K562 (cell line): ENCODE data around the gene DUSP10. TPM values are rescaled to one million over a fixed set of nuclear protein-coding genes. Genes with fewer than 3 reads are reported as not detected.

Experiments used
- ARID1B ChIP-seq: fragments of 450-650 bp; IDR thresholded peaks from 2 replicates; pipeline ENCODE4 v1.6.1; 2016; ENCODE audit warnings: antibody characterized with exemption, mild to moderate bottlenecking, inconsistent platforms
- ATF7 ChIP-seq: fragments of 450-650 bp; IDR thresholded peaks from 2 replicates; pipeline ENCODE4 v1.7.1; 2014; ENCODE audit warnings: mild to moderate bottlenecking, moderate library complexity
- CBX5 ChIP-seq: IDR thresholded peaks from 2 replicates; pipeline ENCODE4 v1.6.1; 2014; ENCODE audit warnings: low read depth, borderline replicate concordance
- CHD2 ChIP-seq: IDR thresholded peaks from 2 replicates; pipeline ENCODE4 v1.6.1; 2011; ENCODE audit warnings: low read depth, low read length
- ERF ChIP-seq: fragments of 450-650 bp; formaldehyde crosslinking; IDR thresholded peaks from 2 replicates; pipeline ENCODE4 v1.4.0; 2020; ENCODE audit warnings: mild to moderate bottlenecking, mixed read lengths
- MTA1 ChIP-seq: fragments of 450-650 bp; IDR thresholded peaks from 2 replicates; pipeline ENCODE4 v1.6.1; 2017; ENCODE audit warnings: borderline replicate concordance
- MTA2 ChIP-seq: fragments of 450-650 bp; IDR thresholded peaks from 2 replicates; pipeline ENCODE4 v1.6.1; 2016; ENCODE audit warnings: low read depth
- NBN ChIP-seq: fragments of 450-650 bp; IDR thresholded peaks from 2 replicates; pipeline ENCODE4 v1.6.1; 2016; ENCODE audit warnings: low read depth, mild to moderate bottlenecking
- NFYB ChIP-seq: IDR thresholded peaks from 2 replicates; pipeline ENCODE4 v1.6.1; 2011; ENCODE audit warnings: mild to moderate bottlenecking, moderate library complexity; ENCODE audit not compliant: insufficient read length; ENCODE audit errors: extremely low read depth
- POLR2G ChIP-seq: fragments of 200-400 bp; formaldehyde crosslinking; IDR thresholded peaks from 2 replicates; pipeline ENCODE4 v1.6.1; 2017; ENCODE audit warnings: low read depth, mild to moderate bottlenecking, antibody characterized with exemption, low read length, moderate library complexity
- SMARCA4 ChIP-seq: fragments of 450-650 bp; IDR thresholded peaks from 2 replicates; pipeline ENCODE4 v1.6.1; 2016
- SRSF9 ChIP-seq: fragments of 200-400 bp; formaldehyde crosslinking; IDR thresholded peaks from 2 replicates; pipeline ENCODE4 v1.6.1; 2017; ENCODE audit warnings: low read depth, low read length, borderline replicate concordance
- TCF7 ChIP-seq: sonication (generic); IDR thresholded peaks from 2 replicates; pipeline ENCODE4 v1.6.1; 2016; ENCODE audit warnings: antibody characterized with exemption, borderline replicate concordance
- ZNF165 ChIP-seq: fragments of 250-450 bp; sonication (Bioruptor Pico); IDR thresholded peaks from 2 replicates; pipeline ENCODE4 v1.4.0; 2020; ENCODE audit warnings: borderline replicate concordance
- ZNF175 ChIP-seq: fragments of 200-800 bp; sonication (Bioruptor generic); IDR thresholded peaks from 2 replicates; pipeline ENCODE4 v1.6.1; 2016; ENCODE audit warnings: low read depth, mild to moderate bottlenecking, missing genetic modification characterization, missing compliant biosample characterization
- ZNF354B ChIP-seq: fragments of 250-450 bp; sonication (Bioruptor Pico); IDR thresholded peaks from 2 replicates; pipeline ENCODE4 v1.4.0; 2020
- ZNF551 ChIP-seq: fragments of 250-450 bp; sonication (Bioruptor Pico); IDR thresholded peaks from 2 replicates; pipeline ENCODE4 v1.5.0; 2021; ENCODE audit warnings: mild to moderate bottlenecking, moderate library complexity
- polyA plus RNA-seq, 8 experiments: library from polyadenylated mRNA; depleted of rRNA in 4 of 8; stranded (reverse) in 5 of 8; unstranded in 3 of 8; fragments of >200 nt; fragmentation: Nextera tagmentation in 2 of 8; fragmentation: Illumina TruSeq in 1 of 8; extraction: Ambion mirVana in 2 of 8; extraction: Trizol in 1 of 8; gene quantifications; 2 replicates each; pipeline versions ENCODE4 v1.2.1 to v1.2.3, GENCODE V29; 2011 to 2014; ENCODE audit warnings: inconsistent platforms in 1 of 8, missing spikeins in 1 of 8
- total RNA-seq, 7 experiments: library from RNA; depleted of rRNA in 6 of 7; stranded (reverse); fragments of >200 nt in 6 of 7; fragmentation: Illumina TruSeq in 2 of 7; extraction: Trizol in 2 of 7; gene quantifications; 2 replicates each; pipeline versions ENCODE4 v1.2.1 to v1.2.3, GENCODE V29; 2011 to 2021; ENCODE audit warnings: low replicate concordance in 1 of 7
- TF ChIP-seq, protein P1 (sequence below): sonication (generic); formaldehyde crosslinking; IDR thresholded peaks from 2 replicates; pipeline ENCODE4 v1.8.0; 2022; ENCODE audit warnings: missing genetic modification reagents, mild to moderate bottlenecking, moderate library complexity, borderline replicate concordance
- TF ChIP-seq, protein P2 (sequence below): sonication (generic); formaldehyde crosslinking; IDR thresholded peaks from 2 replicates; pipeline ENCODE4 v1.9.0; 2022; ENCODE audit warnings: mild to moderate bottlenecking, missing genetic modification reagents
- TF ChIP-seq, protein P3 (sequence below): fragments of 200-400 bp; formaldehyde crosslinking; IDR thresholded peaks from 2 replicates; pipeline ENCODE4 v1.6.1; 2017; ENCODE audit warnings: mild to moderate bottlenecking, low read depth, low read length, moderate library complexity
- TF ChIP-seq, protein P4 (sequence below): fragments of 450-650 bp; formaldehyde crosslinking; conservative IDR thresholded peaks from 2 replicates; pipeline ENCODE4 v1.4.0; 2022; ENCODE audit warnings: mild to moderate bottlenecking, missing genetic modification characterization
- TF ChIP-seq, protein P5 (sequence below), 3 experiments: IDR thresholded peaks in 2 of 3; conservative IDR thresholded peaks in 1 of 3; 2 replicates each; pipeline ENCODE4 v1.5.1; 2011 to 2012; ENCODE audit warnings: low read length in 3 of 3, mild to moderate bottlenecking in 3 of 3, control low read depth in 2 of 3, improper control_type of control experiment in 1 of 3, inconsistent platforms in 1 of 3, low read depth in 1 of 3, mixed read lengths in 1 of 3, moderate library complexity in 1 of 3; ENCODE audit not compliant: insufficient read depth in 2 of 3
- TF ChIP-seq, protein P6 (sequence below), 2 experiments: fragments of 450-650 bp; IDR thresholded peaks; 2 replicates each; pipeline ENCODE4 v1.6.1; 2016

DUSP10 gene
- total and polyA plus RNA-seq, 9 of the 15 experiments (the other 6 are each of a cell fraction or from before 2014, with no cell fraction given): 1.7 to 8.3 (median 6.1) TPM

DNA sequence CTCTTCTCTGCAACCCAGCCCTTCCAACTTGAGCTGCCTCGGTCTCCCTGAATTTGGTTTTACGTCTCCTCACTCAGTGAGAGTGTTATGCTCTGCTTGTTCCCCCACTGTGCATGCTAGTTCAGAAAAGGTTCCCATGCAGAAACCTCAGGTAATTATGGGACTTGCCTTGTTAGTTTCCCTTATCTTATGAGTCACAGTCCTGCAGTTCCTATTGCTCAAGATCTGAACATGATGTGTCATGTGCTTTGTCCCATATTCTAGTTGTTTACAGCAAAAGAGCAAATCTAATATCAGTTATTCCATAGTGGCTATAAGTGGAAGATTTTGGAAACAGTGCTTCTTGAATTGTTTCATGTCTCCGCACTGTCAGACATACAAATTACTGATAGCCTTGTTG is 74.4 kb downstream of the DUSP10 start (continued):
- TF ChIP-seq TCF7 (no peak), MTA2 (no peak), POLR2G (no peak), ERF (CRISPR knock-in tag) (no peak), CBX5 (no peak), MTA1 (no peak), ATF7 (peak; percentile 59; the same call in 1 of the 2 replicates), ARID1B (peak; percentile 87), ZNF165 (CRISPR knock-in tag) (no peak), CHD2 (no peak), ZNF551 (CRISPR knock-in tag) (no peak), SMARCA4 (peak; percentile 85; the same call in 1 of the 2 replicates), ZNF354B (no peak), NBN (no peak), SRSF9 (no peak), ZNF175 (no peak), NFYB (no peak)
- TF ChIP-seq, protein P1, sequence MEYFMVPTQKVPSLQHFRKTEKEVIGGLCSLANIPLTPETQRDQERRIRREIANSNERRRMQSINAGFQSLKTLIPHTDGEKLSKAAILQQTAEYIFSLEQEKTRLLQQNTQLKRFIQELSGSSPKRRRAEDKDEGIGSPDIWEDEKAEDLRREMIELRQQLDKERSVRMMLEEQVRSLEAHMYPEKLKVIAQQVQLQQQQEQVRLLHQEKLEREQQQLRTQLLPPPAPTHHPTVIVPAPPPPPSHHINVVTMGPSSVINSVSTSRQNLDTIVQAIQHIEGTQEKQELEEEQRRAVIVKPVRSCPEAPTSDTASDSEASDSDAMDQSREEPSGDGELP (CRISPR knock-in tag): no peak
- TF ChIP-seq, protein P2, sequence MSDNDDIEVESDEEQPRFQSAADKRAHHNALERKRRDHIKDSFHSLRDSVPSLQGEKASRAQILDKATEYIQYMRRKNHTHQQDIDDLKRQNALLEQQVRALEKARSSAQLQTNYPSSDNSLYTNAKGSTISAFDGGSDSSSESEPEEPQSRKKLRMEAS (CRISPR knock-in tag): no peak
- TF ChIP-seq, protein P3, sequence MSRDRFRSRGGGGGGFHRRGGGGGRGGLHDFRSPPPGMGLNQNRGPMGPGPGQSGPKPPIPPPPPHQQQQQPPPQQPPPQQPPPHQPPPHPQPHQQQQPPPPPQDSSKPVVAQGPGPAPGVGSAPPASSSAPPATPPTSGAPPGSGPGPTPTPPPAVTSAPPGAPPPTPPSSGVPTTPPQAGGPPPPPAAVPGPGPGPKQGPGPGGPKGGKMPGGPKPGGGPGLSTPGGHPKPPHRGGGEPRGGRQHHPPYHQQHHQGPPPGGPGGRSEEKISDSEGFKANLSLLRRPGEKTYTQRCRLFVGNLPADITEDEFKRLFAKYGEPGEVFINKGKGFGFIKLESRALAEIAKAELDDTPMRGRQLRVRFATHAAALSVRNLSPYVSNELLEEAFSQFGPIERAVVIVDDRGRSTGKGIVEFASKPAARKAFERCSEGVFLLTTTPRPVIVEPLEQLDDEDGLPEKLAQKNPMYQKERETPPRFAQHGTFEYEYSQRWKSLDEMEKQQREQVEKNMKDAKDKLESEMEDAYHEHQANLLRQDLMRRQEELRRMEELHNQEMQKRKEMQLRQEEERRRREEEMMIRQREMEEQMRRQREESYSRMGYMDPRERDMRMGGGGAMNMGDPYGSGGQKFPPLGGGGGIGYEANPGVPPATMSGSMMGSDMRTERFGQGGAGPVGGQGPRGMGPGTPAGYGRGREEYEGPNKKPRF: no peak
- TF ChIP-seq, protein P4, sequence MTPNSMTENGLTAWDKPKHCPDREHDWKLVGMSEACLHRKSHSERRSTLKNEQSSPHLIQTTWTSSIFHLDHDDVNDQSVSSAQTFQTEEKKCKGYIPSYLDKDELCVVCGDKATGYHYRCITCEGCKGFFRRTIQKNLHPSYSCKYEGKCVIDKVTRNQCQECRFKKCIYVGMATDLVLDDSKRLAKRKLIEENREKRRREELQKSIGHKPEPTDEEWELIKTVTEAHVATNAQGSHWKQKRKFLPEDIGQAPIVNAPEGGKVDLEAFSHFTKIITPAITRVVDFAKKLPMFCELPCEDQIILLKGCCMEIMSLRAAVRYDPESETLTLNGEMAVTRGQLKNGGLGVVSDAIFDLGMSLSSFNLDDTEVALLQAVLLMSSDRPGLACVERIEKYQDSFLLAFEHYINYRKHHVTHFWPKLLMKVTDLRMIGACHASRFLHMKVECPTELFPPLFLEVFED (CRISPR knock-in tag): no peak
- TF ChIP-seq, protein P5, sequence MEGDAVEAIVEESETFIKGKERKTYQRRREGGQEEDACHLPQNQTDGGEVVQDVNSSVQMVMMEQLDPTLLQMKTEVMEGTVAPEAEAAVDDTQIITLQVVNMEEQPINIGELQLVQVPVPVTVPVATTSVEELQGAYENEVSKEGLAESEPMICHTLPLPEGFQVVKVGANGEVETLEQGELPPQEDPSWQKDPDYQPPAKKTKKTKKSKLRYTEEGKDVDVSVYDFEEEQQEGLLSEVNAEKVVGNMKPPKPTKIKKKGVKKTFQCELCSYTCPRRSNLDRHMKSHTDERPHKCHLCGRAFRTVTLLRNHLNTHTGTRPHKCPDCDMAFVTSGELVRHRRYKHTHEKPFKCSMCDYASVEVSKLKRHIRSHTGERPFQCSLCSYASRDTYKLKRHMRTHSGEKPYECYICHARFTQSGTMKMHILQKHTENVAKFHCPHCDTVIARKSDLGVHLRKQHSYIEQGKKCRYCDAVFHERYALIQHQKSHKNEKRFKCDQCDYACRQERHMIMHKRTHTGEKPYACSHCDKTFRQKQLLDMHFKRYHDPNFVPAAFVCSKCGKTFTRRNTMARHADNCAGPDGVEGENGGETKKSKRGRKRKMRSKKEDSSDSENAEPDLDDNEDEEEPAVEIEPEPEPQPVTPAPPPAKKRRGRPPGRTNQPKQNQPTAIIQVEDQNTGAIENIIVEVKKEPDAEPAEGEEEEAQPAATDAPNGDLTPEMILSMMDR (IDR thresholded peaks at IDR 0.05 in 2 of 3, conservative IDR thresholded peaks at IDR 0.05 in 1 of 3; ENCODE audit: insufficient read depth in 2 of 3, low read depth in 1 of 3, low read length in 3 of 3): no peak
- TF ChIP-seq, protein P6, sequence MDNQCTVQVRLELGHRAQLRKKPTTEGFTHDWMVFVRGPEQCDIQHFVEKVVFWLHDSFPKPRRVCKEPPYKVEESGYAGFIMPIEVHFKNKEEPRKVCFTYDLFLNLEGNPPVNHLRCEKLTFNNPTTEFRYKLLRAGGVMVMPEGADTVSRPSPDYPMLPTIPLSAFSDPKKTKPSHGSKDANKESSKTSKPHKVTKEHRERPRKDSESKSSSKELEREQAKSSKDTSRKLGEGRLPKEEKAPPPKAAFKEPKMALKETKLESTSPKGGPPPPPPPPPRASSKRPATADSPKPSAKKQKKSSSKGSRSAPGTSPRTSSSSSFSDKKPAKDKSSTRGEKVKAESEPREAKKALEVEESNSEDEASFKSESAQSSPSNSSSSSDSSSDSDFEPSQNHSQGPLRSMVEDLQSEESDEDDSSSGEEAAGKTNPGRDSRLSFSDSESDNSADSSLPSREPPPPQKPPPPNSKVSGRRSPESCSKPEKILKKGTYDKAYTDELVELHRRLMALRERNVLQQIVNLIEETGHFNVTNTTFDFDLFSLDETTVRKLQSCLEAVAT (IDR thresholded peaks at IDR 0.05): no peak
